Umbilical cord (tissue), 2 donors: ENCODE measurements around the gene SLC25A47. TPM values are rescaled to one million over a fixed set of nuclear protein-coding genes. Genes with fewer than 3 reads are reported as not detected.
"Not testable (repeated sequence)": the region's sequence is repeated elsewhere in the genome, so short reads cannot be mapped to it uniquely, and the experiment has no call there.

Experiments
- DNase-seq: peaks from one replicate; pipeline ENCODE4 v3.0.0-alpha.2; 2015; ENCODE audit warnings: low spot score
- total RNA-seq: library from RNA; depleted of rRNA; stranded (reverse); fragments of >200 nt; gene quantifications from one replicate; pipeline ENCODE4 v1.2.3, GENCODE V29; 2014; ENCODE audit warnings: low replicate concordance; ENCODE audit not compliant: insufficient read depth

The SLC25A47 gene
- total RNA-seq, 1 donor from 2014 or later: not detected

DNA sequence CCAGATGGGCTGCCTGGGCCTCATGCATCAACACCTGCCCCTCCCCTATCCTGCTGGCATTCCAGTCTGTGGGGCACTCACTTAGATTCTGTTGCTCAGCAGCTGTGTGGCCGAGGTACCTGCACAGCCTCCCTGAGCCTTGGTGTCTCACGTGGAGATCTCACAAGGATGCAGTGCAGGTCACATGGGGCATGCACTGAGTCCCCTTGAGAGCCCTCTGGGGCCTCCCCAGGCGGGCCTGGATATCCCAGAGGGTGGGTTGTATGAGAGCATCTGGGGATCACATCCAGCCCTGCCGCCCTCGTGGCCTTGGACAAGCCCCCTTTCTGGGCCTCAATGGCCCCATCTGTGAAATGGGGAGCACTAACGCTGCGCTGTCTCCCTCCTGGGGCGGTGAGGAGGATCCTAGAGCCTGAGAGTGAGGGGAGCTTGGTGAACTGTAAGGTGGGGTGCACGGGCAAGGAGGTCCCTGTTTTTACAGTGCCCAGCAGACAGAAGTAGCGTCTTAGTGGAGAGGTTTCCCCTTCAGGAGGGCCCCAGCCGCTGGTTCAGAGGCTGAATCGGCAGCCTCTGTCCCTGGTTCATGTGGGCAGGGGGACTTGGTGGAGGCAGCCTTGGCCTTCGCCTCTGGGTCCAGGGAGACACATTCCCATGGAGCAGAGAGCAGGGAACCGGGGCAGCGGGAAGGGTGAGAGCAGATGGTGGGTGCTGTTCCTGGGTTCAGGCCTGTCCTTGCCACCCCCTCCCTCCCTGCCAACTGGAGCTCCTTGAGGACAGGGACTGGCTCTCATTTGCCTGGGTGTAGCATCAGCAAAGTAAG is 791 bp upstream of the SLC25A47 start:
- no peak for DNase-seq

- no peak for DNase-seq
These were observed 786 bp downstream of the SLC25A47 start for GRCh38 chr14:100323942-100324307.

GRCh38 chr14:100325231-100325632 is 2.1 kb downstream of the SLC25A47 start:
- DNase-seq: no peak

DNA sequence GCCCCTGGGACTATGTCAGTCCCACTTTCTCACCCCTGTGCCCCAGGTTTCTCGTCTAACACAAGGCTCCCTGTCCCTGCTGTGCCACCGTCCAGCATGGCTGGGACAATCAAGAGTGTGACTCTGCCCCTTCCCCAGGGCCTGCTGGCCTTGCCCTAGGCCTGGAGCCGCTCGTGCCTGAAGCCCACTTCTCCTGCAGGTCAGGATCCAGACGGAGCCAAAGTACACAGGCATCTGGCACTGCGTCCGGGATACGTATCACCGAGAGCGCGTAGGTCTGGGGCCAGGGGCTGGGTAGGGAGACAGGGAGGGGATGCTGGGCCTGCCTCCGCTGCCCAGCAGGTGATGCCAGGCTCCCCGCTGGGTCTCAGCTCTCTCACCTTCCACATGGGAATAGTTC is 2.8 kb downstream of the SLC25A47 start:
- DNase-seq: no peak

DNA sequence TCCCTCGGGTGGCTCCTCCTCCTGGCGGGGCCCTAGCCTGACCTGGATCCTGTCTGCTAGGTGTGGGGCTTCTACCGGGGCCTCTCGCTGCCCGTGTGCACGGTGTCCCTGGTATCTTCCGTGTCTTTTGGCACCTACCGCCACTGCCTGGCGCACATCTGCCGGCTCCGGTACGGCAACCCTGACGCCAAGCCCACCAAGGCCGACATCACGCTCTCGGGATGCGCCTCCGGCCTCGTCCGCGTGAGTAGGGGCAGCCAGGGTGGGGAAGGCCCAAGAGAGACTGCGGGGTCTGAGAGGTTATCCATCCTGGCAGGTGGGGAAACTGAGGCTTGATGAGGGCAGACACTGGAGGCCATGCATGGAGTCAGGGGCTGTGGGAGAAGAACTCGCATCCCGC is 4.0 kb downstream of the SLC25A47 start:
- no peak for DNase-seq

DNA sequence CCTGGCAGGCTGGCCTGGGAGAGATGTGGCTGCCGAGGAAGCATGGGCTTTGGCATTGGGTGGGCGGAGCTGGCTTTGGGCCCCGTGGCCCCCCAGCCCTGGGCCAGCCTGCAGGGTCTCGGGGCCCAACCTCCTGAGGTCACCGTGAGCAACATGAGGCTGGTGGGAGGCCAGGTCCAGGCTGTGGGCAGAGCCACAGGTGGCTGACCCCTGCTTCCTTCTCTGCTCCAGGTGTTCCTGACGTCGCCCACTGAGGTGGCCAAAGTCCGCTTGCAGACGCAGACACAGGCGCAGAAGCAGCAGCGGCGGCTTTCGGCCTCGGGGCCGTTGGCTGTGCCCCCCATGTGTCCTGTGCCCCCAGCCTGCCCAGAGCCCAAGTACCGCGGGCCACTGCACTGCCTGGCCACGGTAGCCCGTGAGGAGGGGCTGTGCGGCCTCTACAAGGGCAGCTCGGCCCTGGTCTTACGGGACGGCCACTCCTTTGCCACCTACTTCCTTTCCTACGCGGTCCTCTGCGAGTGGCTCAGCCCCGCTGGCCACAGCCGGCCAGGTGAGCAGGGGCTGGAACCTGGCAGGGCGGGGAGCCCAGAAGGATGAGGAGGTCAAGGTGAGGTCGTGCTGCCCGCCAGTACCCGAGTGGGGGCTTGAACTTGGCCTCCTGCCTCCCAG is 5.5 kb downstream of the SLC25A47 start:
- DNase-seq: no peak

DNA sequence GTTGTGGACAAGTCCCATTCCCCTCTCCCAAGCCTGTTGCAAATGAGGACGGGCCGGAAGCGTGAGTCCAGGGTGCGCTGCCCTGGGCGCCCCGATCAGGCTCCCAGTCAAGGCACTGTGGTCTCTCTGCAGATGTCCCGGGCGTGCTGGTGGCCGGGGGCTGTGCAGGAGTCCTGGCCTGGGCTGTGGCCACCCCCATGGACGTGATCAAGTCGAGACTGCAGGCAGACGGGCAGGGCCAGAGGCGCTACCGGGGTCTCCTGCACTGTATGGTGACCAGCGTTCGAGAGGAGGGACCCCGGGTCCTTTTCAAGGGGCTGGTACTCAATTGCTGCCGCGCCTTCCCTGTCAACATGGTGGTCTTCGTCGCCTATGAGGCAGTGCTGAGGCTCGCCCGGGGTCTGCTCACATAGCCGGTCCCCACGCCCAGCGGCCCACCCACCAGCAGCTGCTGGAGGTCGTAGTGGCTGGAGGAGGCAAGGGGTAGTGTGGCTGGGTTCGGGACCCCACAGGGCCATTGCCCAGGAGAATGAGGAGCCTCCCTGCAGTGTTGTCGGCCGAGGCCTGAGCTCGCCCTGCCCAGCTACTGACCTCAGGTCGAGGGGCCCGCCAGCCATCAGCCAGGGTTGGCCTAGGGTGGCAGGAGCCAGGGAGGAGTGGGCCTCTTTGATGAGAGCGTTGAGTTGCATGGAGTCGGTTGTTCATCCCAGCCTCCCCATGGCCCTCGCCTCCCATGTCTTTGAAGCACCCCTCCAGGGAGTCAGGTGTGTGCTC is 6.3 kb downstream of the SLC25A47 start:
- DNase-seq: no peak

DNA sequence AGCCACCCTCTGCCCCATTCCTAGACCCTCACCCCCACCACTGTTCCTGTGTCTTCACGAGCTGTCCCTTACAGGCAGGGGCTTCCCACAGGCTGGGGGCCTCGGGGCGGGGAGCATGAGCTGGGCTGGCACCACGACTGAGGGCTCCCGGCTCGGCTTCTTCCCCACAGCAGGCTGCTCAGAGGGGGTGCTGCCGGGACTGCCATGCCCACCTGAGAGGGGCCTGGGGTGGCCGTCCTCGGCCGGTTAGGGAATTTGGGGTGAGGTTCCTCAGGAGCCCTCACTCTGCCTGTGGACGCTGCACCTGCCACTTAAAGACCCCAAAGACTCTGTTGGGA is 6.8 kb downstream of the SLC25A47 start:
- no peak for DNase-seq

GRCh38 chr14:100330388-100330931 is 7.3 kb downstream of the SLC25A47 start:
- no peak for DNase-seq

- no peak for DNase-seq
These were observed 9.0 kb downstream of the SLC25A47 start for GRCh38 chr14:100332071-100332639.

GRCh38 chr14:100332797-100333196 is 9.7 kb downstream of the SLC25A47 start:
- no peak for DNase-seq

- DNase-seq: no peak
These were observed 10.2 kb downstream of the SLC25A47 start for GRCh38 chr14:100333311-100333710.

- no peak for DNase-seq
These were observed 10.7 kb downstream of the SLC25A47 start for GRCh38 chr14:100333827-100334226.

- DNase-seq: no peak
These were observed 11.8 kb downstream of the SLC25A47 start for GRCh38 chr14:100334904-100335303.

GRCh38 chr14:100336618-100337530 is 13.7 kb downstream of the SLC25A47 start:
- DNase-seq: no peak

- no peak for DNase-seq
These were observed 16.8 kb downstream of the SLC25A47 start for GRCh38 chr14:100339766-100340422.

- no peak for DNase-seq
These were observed 17.3 kb downstream of the SLC25A47 start for GRCh38 chr14:100340423-100340813.

GRCh38 chr14:100341301-100342031 is 18.3 kb downstream of the SLC25A47 start:
- DNase-seq: peak; percentile 18

DNA sequence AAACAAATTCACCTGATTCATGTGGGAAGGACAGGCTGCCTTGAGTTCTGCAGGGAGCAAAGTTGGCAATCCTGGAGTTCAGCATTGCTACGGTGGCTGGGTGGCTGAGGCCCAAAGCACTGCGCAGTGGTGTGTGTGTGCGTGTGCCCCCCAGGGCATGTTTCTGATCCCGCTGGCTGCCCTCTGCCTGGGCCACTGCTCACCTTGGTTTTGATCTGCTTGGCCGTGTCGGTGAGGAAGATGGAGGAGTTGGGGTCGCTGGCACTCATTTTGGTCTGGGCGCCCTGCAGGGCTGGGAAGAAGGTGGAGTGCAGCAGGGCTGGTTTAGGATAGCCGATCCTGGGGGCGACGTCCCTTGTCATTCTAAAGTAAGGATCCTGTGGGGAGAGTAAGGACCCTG is 19.1 kb downstream of the SLC25A47 start:
- DNase-seq: no peak

- not testable (repeated sequence) for DNase-seq
These were observed 19.7 kb downstream of the SLC25A47 start for GRCh38 chr14:100342826-100343225.
